H1 (cell line): ENCODE data around the gene CHST3.

Experiments
- EGR1 ChIP-seq: IDR thresholded peaks from 2 replicates; pipeline ENCODE4 v1.6.1; 2011; ENCODE audit warnings: low read depth, low read length, borderline replicate concordance
- TF ChIP-seq, protein P1 (sequence below): IDR thresholded peaks from 2 replicates; pipeline ENCODE4 v1.6.1; 2012; ENCODE audit warnings: low read length, inconsistent platforms

DNA sequence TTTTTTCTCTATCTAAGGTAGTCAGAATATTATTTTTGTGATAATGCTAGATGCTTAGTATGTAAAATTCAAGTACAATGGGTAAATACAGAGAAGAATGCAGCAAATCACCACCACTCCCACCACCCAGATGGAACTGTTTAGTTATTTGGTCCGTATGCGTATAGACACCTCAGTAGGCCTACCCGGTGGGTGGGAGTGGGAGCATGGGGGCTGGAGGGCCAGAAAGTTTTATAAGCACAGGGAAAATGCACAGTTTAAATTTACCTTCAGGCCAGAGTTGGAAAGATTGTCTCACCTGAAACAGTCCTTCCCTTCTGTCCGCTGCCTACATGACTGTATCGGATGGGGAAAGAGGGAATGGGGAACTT, 15.5 kb downstream of the CHST3 start:
- no peak for TF ChIP-seq EGR1
- TF ChIP-seq, protein P1, sequence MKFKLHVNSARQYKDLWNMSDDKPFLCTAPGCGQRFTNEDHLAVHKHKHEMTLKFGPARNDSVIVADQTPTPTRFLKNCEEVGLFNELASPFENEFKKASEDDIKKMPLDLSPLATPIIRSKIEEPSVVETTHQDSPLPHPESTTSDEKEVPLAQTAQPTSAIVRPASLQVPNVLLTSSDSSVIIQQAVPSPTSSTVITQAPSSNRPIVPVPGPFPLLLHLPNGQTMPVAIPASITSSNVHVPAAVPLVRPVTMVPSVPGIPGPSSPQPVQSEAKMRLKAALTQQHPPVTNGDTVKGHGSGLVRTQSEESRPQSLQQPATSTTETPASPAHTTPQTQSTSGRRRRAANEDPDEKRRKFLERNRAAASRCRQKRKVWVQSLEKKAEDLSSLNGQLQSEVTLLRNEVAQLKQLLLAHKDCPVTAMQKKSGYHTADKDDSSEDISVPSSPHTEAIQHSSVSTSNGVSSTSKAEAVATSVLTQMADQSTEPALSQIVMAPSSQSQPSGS, result no peak
